Endometrial microvascular endothelial cells (primary cell): ENCODE measurements around the gene TFAP2D. TPM values are rescaled to one million over a fixed set of nuclear protein-coding genes. Genes with fewer than 3 reads are reported as not detected.

ENCODE experiments used
- in situ Hi-C: cut with HindIII; loops from 2 replicates; pipeline ENCODE4 v1.10.0; 2017; ENCODE audit warnings: low sequenced_read_pairs, low pct_unique_long_range_greater_than_20kb; ENCODE audit errors: inconsistent ontology term
- total RNA-seq: library from RNA; depleted of rRNA; stranded (reverse); fragments of >200 nt; gene quantifications from one replicate; pipeline ENCODE4 v1.2.3, GENCODE V29; 2015; ENCODE audit errors: inconsistent ontology term

Gene TFAP2D
- total RNA-seq, 1 donor from 2014 or later, result not detected

DNA sequence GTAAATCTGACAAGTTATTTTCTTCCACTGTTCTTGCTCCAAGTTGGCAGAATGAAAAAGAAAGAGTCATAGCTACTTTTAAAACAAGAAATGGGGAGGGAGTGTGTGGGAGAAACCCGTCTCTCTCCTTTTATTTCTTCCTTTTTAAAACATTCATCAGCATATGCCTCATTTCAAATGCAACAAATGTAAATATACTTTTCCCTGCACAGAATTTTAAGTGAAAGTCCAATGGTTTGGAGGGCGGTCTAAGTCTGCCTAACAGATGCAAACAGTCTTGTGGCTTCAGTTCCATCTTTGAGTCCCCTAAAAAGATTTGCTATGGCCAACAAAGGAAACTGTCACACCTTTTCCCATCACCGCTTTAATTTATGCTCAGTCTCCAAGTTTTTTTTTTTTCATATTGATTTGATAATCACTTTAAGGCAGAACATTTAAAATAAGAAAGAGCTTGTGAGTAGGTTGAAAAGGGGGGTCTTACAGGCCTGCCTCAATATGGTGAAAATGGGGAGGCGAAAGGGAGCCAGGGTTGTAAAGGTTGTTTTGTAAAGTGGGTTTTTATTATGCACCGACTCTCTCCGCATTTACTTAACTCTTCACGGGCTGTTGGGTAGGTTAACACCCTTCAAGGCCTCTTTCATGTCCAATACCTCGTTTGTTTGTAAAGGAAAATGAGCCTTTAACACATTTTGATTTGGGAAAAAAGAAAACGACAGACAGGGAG, 4.6 kb downstream of the TFAP2D start:
- in situ Hi-C loops, result no loop called here

DNA sequence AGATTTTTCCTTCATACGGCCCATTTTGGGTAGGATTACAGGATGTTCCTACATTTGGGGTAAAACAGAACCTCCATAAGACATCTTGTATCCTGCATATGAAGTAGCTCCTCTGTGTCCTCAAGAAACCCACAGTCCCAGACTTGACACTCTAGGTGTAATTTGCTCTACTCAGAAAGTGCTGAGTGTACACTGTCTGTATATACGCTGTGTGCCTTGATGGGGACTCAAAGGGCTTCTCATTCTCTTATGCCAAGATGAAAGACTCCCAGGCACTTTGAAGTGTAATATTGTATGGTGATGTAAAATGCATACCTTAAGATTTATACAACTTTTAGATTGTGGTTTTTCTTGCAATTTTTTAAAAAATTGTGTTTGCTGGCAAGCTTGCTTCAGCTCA, 5.2 kb downstream of the TFAP2D start:
- in situ Hi-C loops, result no loop called here

DNA sequence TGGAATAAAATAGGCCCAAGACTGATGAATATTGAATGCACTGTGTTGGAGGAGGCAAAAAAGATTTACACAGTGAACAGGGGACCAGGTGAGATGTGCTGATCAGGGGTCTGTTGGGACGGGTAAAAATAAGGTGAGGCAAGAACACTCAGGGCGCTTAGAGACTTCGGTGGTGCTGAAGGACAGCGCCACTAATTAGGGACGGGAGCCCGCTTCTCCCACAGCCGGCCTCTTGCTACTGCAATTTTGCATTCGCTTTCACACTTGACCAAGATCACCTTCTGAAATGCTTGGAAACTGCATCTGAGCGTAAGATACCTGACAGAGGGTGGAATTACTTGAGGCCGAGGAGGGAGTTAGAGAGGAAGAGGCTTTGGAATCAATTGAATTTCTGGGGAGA, 7.3 kb downstream of the TFAP2D start:
- in situ Hi-C loops, result no loop called here

DNA sequence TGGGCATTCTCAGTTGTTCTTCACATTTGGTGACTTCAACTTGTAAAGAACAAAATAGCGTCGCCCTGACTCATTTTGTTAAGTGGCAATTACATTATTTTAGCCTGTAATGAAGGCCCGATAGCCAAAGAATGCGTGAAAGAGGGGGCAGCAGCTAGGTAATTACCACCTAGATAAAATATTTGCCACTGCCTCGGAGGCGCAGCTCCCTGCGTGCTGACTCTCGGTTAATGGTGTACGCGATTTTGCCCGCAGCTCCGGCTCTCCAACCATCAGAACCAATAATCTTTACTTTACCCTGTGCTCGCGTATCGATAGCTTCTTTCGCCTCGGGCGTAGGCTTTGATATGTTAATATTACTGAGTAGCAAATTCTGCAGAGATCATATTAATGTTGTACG, 8.7 kb downstream of the TFAP2D start:
- in situ Hi-C loops, result no loop called here

DNA sequence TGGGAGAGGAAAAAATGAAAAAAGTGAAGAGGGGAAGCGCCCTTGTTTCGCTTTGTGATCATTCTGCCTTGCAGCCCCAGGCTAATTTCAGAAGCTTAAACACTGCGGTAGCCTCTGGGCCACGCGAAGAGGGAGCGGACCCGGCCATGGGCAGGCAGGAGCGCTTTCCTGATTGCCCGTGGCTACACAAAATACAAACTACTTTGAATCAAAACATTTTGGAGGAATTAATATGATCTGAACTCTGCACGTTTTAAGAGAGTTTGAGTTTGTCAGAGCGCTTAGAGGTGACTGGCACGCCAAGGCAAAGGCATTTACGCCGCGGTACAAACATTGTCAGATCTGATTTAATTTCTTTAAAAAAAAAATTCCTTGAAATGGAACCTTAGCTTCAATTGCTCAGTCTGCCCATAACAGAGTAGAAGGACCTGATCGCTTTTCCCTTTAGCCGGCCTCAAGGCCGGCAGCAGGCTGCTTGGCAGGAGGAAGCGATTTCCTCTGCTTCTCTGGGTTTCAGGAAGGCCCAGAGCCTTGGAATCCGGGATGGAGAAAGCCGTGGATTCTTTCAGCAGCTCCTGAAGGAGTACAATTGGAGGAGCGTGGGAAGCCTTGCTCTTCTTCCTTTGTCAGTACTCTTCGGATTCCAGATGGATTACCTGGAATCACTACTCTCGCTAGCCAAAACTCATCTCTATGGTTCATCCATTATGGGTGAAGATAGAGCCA, 9.7 kb downstream of the TFAP2D start:
- in situ Hi-C loops, result no loop called here

DNA sequence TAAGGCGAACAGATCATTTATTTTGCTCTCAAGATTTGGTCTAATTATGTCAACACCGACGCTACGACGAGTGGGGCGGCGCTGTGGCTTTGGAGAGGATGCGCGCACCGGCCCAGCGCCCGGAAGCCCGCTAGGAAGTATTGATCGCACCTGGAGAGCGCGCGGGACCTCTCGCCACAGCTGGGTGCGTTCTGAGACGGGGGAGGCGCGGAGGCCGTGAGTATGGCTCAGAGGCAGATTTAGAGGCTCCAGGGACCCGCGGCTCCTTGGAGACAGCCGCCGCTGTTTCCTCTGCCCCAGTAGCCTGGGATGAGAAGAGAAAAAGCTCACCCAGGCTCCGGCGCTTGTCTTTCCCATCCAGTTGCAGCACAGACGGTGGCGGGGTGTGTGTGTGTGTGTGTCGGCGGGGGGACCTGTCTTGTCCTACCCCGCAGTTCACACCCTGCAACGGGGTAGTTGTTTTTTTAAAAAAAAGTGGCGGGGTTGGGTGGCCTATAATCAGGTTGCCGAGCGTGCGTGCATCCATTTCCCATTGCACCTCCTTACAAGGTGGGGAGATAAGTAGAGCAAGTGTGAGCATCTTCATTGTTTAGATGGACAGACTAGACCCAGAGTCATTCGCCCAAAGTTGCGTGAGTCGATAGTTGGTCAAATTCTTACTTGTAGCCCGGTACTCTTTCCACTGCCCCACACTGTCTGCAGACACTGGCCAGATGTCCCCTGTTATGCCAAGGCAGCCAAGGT, 11.2 kb downstream of the TFAP2D start:
- in situ Hi-C loops, result no loop called here

DNA sequence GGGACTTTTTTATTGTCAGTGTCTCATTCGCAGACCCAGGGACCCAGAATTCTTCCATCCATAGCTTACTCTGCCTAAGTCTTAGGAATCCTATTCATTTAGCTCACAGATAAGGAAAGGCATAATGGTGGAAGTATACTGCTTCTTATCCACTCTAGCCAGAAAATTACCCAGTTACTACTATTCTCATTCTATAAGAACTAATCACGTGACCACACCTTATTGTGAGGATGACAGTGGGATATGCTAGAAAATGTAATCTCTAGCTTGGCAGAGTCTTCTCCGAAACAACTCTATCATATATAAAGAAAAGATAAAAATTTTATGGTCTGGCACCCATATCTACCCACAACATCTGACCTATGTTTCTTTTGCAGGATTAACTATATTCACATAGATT, 21.2 kb downstream of the TFAP2D start:
- in situ Hi-C loops, result no loop called here

DNA sequence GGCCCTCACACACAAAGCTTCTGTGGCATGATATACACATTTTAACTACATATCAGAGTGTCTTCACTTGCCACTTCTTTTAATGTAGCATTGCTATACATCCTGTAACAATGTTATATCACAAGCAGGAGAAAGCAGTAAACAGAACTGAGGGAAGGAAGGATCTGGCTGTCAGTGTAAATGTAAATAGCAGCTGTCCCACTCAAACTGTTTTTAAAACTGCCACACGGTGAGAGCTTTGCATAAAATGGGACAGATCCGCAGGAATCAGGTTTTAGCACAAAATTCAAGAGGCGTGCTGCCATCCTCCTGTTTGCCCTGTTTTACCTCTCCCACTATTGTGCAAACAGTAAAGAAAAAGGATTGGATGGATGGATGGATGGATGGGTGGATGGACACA, 28.8 kb downstream of the TFAP2D start:
- in situ Hi-C loops, result no loop called here

DNA sequence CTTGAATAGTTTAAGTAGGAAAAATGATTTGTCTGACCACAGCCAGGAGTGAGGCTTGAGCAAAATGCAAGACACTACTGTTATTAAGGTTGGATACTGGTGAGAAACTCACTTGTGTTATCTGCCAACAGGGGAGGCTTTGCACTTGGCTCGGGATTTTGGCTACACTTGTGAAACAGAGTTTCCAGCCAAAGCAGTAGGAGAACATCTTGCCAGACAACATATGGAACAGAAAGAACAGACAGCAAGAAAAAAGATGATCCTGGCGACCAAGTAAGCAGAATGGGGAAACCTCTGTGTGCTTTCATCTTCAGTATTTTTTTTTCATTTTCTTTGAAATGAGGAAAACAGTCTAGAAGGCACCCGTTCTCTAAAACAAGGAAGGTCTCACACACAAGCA, 31.6 kb downstream of the TFAP2D start:
- in situ Hi-C loops, result no loop called here

DNA sequence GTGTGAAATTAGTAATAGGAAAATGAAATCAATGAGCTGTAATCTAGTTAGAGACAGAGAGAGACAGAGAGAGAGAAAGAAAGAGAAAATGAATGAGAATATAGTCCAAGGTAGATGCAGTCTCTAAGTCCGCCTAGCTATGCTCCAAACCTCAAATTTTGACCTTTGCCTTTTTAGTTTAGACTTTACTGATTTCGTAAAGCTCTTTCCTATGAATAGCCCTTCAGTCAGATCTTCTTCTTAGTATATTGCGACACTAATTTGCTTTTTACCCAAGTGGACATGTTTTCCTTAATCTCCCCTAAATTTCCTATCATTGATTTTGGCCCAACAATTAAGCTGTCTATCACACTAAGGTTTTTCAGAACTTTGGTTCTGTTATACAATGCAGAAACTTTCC, 49.5 kb downstream of the TFAP2D start:
- in situ Hi-C loops, result no loop called here

DNA sequence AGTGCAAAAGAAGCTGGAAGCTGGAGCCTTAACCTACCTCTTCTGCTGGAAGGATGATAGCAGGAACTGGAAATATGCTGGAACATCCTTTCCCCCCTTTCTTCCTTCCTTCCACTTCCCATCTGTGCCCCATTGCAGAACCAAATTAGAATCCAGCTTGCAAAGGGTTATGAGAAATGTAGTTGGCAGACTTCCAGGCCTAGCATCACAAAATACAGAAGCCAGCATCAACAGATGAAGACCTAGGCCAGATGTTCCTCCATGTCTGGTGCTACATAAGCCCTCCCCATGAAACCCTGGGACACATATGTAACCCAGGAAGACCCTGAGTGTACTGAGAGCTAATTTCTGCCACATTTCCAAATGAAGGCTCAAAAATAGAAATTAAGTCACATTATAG, 65.4 kb downstream of the TFAP2D start:
- in situ Hi-C loops, result no loop called here

DNA sequence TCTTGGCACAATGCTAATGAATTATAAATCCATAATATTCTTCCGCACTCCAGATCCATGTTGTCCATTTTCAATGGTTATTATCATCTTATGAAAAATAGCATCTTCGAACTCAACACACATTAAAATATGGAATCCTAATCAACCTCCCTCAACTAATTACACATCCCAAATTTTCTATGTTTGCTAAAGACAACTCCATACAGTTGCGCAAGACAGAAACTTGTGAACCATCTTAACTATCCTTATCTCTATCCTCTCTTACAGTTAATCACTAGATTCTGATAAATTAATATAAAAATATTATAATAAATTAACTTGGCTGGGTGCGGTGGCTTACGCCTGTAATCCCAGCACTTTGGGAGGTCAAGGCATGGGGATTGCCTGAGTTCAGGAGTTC, 67.1 kb downstream of the TFAP2D start:
- in situ Hi-C loops, result no loop called here

DNA sequence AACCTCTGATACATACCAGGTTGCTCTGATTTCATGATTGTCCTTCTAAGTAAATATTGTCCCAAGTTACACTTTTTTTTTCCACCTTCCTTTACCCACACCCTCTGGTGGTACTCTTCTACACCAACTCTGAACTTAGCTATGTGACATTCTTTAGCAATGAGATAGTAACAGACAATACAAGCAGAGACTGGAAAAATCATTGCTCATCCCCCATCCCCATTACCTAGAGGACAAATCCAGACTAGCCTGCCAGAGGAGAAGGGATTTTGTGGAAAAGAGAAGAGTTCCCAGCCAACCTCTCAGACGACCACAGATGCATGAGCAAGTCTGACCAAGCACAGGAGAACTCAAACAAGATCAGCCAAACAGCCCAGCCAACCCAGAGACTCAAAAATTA, 72.6 kb downstream of the TFAP2D start:
- in situ Hi-C loops, result no loop called here

DNA sequence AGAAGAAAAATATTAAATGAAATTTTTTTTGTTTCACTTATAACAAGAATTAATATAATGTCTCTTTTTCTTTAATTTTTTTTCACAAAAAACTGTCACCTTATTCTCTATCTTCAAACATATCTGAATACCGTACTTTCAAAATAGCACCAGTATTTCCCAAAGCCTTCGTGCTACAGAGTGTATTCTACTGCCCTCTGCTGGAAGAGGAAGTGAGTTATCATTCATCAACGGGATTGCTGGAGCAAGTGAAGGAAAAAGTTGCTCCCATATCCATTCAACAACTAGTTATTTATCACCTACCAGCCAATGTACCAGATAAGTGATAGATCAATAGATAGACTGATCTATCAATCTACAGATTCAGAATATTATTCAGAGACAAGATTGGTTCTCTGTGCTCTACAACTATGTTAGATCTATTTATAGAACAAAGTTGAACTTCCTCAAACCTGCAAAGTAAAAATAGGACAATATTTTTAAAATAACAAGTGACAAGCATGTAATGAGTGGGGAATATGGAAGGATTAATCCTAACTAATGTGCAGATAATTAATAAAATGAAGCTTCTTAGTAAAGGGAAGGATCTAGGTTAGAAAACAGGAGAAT, 78.7 kb downstream of the TFAP2D start:
- in situ Hi-C loops, result no loop called here

DNA sequence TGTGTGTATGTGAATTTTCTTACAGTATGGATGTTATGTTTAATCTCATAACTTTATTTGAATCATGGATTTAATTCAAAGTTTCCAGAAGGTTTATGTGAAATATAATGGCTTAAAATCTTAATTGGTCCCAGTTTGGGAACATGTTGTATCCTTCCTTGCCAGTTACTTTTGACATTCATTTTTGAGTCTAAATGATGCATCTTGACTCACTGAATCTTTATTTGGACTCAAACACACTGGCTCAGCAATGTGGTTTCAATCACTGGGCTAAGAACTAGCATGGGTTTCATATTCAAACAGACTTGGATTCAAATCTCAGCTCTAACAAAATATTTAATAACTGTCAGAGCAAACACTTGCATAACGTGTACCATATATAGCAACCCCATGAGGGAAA, 79.4 kb downstream of the TFAP2D start:
- in situ Hi-C loops, result no loop called here

DNA sequence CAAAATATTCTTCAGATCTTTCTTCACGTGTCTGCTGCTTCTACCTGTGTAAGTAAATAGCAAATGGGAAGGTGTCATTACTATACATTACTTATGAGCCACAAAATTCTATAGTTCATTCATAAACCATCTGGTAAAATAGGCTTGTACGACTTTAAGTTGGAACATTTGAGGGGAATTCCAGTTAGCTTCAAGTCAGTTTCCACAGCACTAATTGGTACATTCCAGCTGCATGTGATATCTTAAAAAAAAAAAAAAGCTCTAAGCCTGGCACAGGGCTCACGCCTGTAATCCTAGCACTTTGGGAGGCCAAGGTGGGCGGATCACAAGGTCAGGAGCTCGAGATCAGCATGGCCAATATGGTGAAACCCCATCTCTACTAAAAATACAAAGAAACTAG, 82.2 kb downstream of the TFAP2D start:
- in situ Hi-C loops, result no loop called here

DNA sequence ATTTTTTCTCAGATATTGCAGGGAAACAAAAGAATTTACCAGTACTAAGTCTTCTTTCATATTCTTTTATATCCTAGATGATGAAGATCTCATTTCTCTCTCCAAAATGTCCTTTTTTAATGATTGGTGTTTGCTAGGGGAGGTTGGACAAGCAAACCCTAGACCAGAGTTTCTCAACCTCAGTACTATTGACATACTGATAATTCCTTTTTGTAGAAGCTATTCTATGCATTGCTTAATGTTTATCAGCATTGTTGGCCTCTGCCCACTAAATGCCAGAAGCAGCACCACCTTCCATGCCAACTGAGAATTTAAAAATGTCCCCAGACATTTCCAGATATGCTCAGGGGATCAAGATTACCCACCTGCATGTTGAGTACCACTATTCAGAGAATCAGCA, 91.0 kb downstream of the TFAP2D start:
- in situ Hi-C loops, result no loop called here

DNA sequence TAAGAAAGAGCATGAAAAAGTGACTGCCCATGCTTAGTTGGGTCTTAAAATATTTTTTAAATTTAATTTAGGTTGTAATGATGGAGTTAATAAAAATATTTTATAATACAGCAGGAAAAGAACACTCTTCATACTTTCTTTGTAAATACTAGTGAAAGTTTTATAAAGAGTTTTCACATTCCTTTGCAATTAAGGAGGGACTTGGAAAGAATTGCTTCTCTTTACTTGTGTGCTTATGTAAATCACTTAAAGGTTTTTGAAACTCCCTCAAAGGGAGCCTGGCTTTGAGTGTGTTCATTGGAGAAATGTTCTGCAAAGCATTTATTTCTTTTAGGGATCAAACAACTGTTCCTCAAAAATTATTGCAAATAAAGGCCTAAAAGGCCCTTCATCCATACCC, 93.7 kb downstream of the TFAP2D start:
- in situ Hi-C loops, result no loop called here

DNA sequence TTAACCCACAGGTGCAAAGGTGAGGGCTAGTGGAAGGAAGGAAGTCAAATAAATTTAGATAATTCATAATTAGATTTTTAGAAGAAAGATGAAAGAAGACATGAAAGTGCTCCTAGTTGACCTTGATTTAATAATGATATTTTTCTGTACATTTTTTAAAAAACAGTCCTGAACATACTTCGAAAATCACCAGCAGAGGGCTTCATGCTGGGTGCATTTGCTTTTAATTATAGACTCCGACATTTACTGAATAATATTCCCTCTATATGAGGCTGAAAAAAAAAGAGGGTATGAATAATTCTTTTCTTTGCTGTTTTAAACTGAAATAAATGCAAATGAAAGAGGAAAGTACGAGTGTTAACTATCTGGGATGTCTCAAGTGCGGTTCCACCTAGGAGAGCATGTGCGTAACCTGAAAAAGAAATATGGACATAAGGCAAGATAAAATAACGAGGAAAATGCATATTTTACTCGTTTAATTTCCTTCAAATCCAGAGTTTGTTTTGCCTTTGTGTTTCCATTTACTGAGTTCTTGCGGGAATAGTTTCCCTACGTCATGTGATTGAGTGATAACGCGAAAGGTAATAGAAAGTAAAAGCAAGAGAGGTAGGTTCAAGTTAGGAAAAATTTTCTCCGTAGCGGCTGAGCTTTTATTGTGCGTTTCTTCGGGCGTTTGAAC, 102.2 kb downstream of the TFAP2D start:
- in situ Hi-C loops, result no loop called here
